Adrenal gland (tissue), 12 donors: ENCODE data around the gene OOSP4A. TPM values are rescaled to one million over a fixed set of nuclear protein-coding genes. Genes with fewer than 3 reads are reported as not detected.

Experiments used
- DNase-seq, 7 donors: peaks; one replicate each; pipeline ENCODE4 v3.0.0-alpha.2; 2019 to 2020
- H3K27ac ChIP-seq, 5 donors: fragments of 200-600 bp; sonication (generic) in 4 of 5; 1 replicate in 3 of 5; 2 replicates in 2 of 5; pipeline versions ENCODE4 v1.5.1 to v1.8.0; 2016 to 2020; ENCODE audit warnings: mild to moderate bottlenecking in 1 of 5
- H3K27me3 ChIP-seq: fragments of 200-600 bp; 2 replicates; pipeline ENCODE4 v1.8.0; 2021
- H3K36me3 ChIP-seq, 2 donors: fragments of 200-600 bp; replicated peaks in 1 of 2; 1 replicate in 1 of 2; 2 replicates in 1 of 2; pipeline versions ENCODE4 v1.5.1 to v1.8.0; 2018 to 2022
- H3K4me1 ChIP-seq, 2 donors: fragments of 200-600 bp; replicated peaks in 1 of 2; 1 replicate in 1 of 2; 2 replicates in 1 of 2; pipeline versions ENCODE4 v1.5.1 to v1.8.0; 2018 to 2021
- H3K4me3 ChIP-seq, 4 donors: fragments of 200-600 bp; sonication (generic) in 3 of 4; one replicate each; pipeline ENCODE4 v1.5.1; 2016 to 2018
- H3K9me3 ChIP-seq, 3 donors: fragments of 200-600 bp; sonication (generic) in 1 of 3; replicated peaks in 1 of 3; 1 replicate in 2 of 3; 2 replicates in 1 of 3; pipeline versions ENCODE4 v1.5.1 to v1.8.0; 2016 to 2021
- CTCF ChIP-seq, 6 experiments: fragments of 450-650 bp in 4 of 6; fragments of 200-600 bp in 2 of 6; sonication (generic) in 1 of 6; IDR thresholded peaks; 1 replicate in 5 of 6; 2 replicates in 1 of 6; pipeline versions ENCODE4 v1.5.1 to v1.8.0; 2016 to 2021; ENCODE audit warnings: antibody characterized with exemption in 6 of 6, mild to moderate bottlenecking in 2 of 6, moderate library complexity in 1 of 6
- POLR2A ChIP-seq, 2 donors: fragments of 450-650 bp; IDR thresholded peaks; one replicate each; pipeline ENCODE4 v1.6.1; 2017; ENCODE audit warnings: antibody characterized with exemption in 2 of 2, mild to moderate bottlenecking in 2 of 2, moderate library complexity in 1 of 2
- WGBS, 4 donors: extraction: QIAGEN DNeasy Blood & Tissue Kit in 2 of 4; methylation state at CpG; one replicate each; pipeline versions ENCODE4 v1.1.5 to v1.1.7; 2013 to 2017; 5-methylcytosine and 5-hydroxymethylcytosine counted together
- intact Hi-C, 2 donors: fragments of 100-400 bp; cut with DNase I; formaldehyde crosslinking; loops; one replicate each; pipeline versions ENCODE4 v1.14.1 to v1.15.0; 2022 to 2023
- polyA plus RNA-seq, 3 donors: library from polyadenylated mRNA; stranded (reverse); fragments of 200-250 nt in 2 of 3; fragments of 350-450 nt in 1 of 3; fragmentation: Illumina TruSeq in 1 of 3; extraction: RNeasy Lipid Tissue Mini Kit (QIAGEN cat#74804) in 1 of 3; gene quantifications; one replicate each; pipeline ENCODE4 v1.2.3, GENCODE V29; 2013 to 2014
- total RNA-seq, 9 donors: library from RNA; depleted of rRNA in 4 of 9; stranded (reverse); fragments of >200 nt in 4 of 9; fragments of 120-200 nt in 1 of 9; fragmentation: NEBNext Ultra II Directional in 1 of 9; extraction: Animal tissue kit (Norgen Biotek cat#: 25700) in 1 of 9; gene quantifications; one replicate each; pipeline versions ENCODE4 v1.1.0 to v1.2.4, GENCODE V29; 2013 to 2023
- donor health status: healthy with polysubstance abuse.
- donor health status: Bipolar disorder and iron deficiency.
- donor health status: DM: yes; HTN: yes; CAD: no.
- donor health status: DM: no; HTN: no; CAD: no.
- donor health status: DM: no; HTN: no; CAD: no.
- donor health status: DM: yes; HTN: yes; CAD: no.

The OOSP4A gene
- total and polyA plus RNA-seq, 12 donors, result not detected

GRCh38 chr11:59954219-59954847 is 9.5 kb upstream of the OOSP4A start:
- Histone ChIP-seq H3K27ac (no peak overlapping the region), H3K36me3 (no peaks in the 10 kb centered on the region), H3K4me3 (no peak overlapping the region), H3K9me3 (no peaks in the 10 kb centered on the region), H3K27me3 (no peaks in the 10 kb centered on the region), H3K4me1 (no peaks in the 10 kb centered on the region)
- TF ChIP-seq CTCF (IDR thresholded peaks at IDR 0.05) (no peak), POLR2A (IDR thresholded peaks at IDR 0.05) (no peak)
- intact Hi-C loops, result no loop called here
- DNase-seq, result no peak
- WGBS, 4 donors, result 60 to 74% (median 69%) methylated on average over 3 of the region's 3 CpGs

DNA sequence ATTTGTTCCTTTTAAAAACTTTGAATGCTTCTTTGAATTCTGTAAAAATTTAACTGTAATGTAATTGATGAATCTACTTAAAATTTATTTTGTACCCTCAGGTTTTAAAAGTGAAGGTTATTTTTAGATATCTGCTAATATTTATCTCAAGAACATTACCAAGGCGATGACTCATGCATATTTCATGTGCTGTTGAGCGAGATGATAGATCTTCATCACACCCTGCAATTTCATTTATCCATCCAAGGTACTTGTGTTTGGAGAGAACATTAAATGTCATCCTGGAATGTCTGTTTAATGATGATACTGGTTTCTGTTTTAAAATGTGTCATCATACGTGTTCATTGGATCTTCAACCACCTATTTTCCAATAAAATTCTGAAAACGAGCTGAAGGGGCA is 6.7 kb upstream of the OOSP4A start:
- no peak for DNase-seq
- 47 to 49% (median 48%) methylated on average over 4 of the region's 4 CpGs for WGBS, 4 donors
- intact Hi-C loops, result no loop called here
- no peaks in the 10 kb centered on the region for H3K4me1 ChIP-seq
- H3K36me3 ChIP-seq, result no peaks in the 10 kb centered on the region
- no peaks in the 10 kb centered on the region for H3K27me3 ChIP-seq
- H3K9me3 ChIP-seq, result no peaks in the 10 kb centered on the region
- TF ChIP-seq CTCF (IDR thresholded peaks at IDR 0.05) (no peak), POLR2A (IDR thresholded peaks at IDR 0.05) (no peak)
- H3K27ac ChIP-seq, result no peak overlapping the region
- H3K4me3 ChIP-seq, result no peak overlapping the region

DNA sequence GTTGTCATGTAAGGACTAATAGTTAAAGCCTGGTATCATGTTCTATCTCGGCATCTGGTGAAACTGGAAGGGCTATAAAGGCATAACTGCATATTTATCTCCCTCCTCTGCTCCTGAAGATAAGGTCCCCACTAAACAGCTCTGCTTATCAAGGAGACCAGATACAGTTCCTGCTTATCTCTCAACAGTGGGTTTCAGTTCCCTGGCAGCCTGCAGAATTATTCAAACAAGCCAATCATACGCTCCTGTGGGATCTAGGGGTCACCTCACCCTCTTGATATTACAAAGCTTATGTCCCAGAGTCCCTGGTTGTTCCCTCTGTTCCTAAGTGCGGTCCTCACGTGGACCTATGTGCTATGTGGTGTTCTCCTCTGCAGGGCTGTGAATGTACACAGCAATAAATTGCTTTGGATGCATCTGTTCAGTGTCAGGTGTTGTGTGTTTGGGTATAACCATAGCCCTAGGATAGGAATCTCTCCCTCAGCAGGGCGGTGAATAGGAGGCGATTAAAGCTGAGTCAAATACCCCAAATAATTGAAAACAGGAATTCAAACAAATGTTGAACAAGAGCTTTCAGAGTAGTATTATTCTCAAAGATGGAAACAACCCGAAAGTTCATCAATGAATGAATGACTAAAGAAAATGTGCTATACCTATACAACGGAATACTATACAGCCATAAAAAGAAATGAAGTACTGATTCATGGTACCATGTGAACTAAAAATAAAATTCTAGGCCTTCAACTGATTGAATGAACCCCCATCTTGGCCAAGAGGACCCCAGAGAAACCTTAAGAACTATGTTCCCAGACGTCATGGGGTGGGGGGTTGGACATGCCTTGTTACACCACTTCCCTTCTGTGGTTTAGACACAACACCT is 3.1 kb upstream of the OOSP4A start:
- no peak for TF ChIP-seq POLR2A (IDR thresholded peaks at IDR 0.05)
- no peak for TF ChIP-seq CTCF (IDR thresholded peaks at IDR 0.05)
- Histone ChIP-seq H3K36me3 (no peaks in the 10 kb centered on the region), H3K9me3 (no peaks in the 10 kb centered on the region), H3K4me3 (no peak overlapping the region), H3K4me1 (no peaks in the 10 kb centered on the region), H3K27ac (no peak overlapping the region), H3K27me3 (no peaks in the 10 kb centered on the region)
- intact Hi-C loops, result no loop called here
- DNase-seq, result no peak
- 69 to 80% (median 74%) methylated on average over 9 of the region's 9 CpGs for WGBS, 4 donors

- no peaks in the 10 kb centered on the region for H3K4me1 ChIP-seq
- intact Hi-C loops, result no loop called here
- no peak for DNase-seq
- no peaks in the 10 kb centered on the region for H3K27me3 ChIP-seq
- H3K27ac ChIP-seq, result no peak overlapping the region
- no peak overlapping the region for H3K4me3 ChIP-seq
- no peaks in the 10 kb centered on the region for H3K9me3 ChIP-seq
- TF ChIP-seq CTCF (IDR thresholded peaks at IDR 0.05) (no peak), POLR2A (IDR thresholded peaks at IDR 0.05) (no peak)
- WGBS, 4 donors, result 72 to 84% (median 79%) methylated on average over 2 of the region's 2 CpGs
- H3K36me3 ChIP-seq, result no peaks in the 10 kb centered on the region
These were observed 1.7 kb upstream of the OOSP4A start for GRCh38 chr11:59962107-59962482.
